Measurements from ENCODE around the gene PNMA8C. TPM values are rescaled to one million over a fixed set of nuclear protein-coding genes. Genes with fewer than 3 reads are reported as not detected.

The PNMA8C gene
- total RNA-seq, result 0.07 TPM in 1 of 2 replicates, not detected in the other
- not detected in 2 replicates for polyA plus RNA-seq
- not detected in 2 replicates for polyA plus RNA-seq (2011; cell fraction: cytosol; rRNA removed)
- polyA plus RNA-seq (2011; cell fraction: nucleus; rRNA removed), result not detected in 2 replicates
- polyA plus RNA-seq (2012), result not detected in 2 replicates
- not detected in 2 replicates for polyA minus RNA-seq
- polyA minus RNA-seq (2011; cell fraction: cytosol; rRNA and poly(A)+ RNA removed), result not detected
- not detected in 2 replicates for polyA minus RNA-seq (2011; cell fraction: nucleus; rRNA and poly(A)+ RNA removed)
- percentile 12 among the genes with signal in this experiment for Bru-seq, nascent RNA
- BruChase-seq, experiment 1, labeled RNA remaining after a 6-hour chase, result not detected
- percentile 13 among the genes with signal in this experiment for BruChase-seq, experiment 2, labeled RNA remaining after a 2-hour chase
- long read RNA-seq, result 0 reads

GRCh38 chr19:46428239-46429135, at the start of gene PNMA8C:
PNMA8C (minus strand) TSS chr19:46428936; CDS start chr19:46428359, 577 bp downstream.
- TF ChIP-seq, protein P1, sequence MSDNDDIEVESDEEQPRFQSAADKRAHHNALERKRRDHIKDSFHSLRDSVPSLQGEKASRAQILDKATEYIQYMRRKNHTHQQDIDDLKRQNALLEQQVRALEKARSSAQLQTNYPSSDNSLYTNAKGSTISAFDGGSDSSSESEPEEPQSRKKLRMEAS (IDR thresholded peaks at IDR 0.05; ENCODE audit: insufficient read depth, insufficient read length), result no peak
- TF ChIP-seq FOS (IDR thresholded peaks at IDR 0.05; ENCODE audit: borderline replicate concordance, insufficient read depth, low read length) (no peak), POLR2A (IDR thresholded peaks at IDR 0.05; ENCODE audit: low read depth, low read length) (no peak), JUN (IDR thresholded peaks at IDR 0.05; ENCODE audit: borderline replicate concordance, insufficient read depth, insufficient read length, low read depth) (peak; percentile 13)
- intact Hi-C loops (cut with micrococcal nuclease) (no loop called here), dilution Hi-C loops (cut with MboI; ENCODE audit: extremely low pct_ligation_motif_present, low sequenced_read_pairs) (no loop called here)
- H4K20me1 ChIP-seq (replicated peaks; ENCODE audit: control insufficient read depth, extremely low read depth, insufficient read depth, low read length), result no peaks in the 10 kb centered on the region
- ChIA-PET POLR2A (no interaction called here), CTCF (no interaction called here)
- H3K27ac ChIP-seq (ENCODE audit: insufficient read depth, low read depth, low read length), result no peak within 1 kb of the TSS
- peaks cover 22 to 34% of the 10 kb centered on the region in 2 experiments for H3K27me3 ChIP-seq (ENCODE audit: control insufficient read depth in 2 of 2, insufficient read depth in 2 of 2, low read length in 2 of 2)
- H3K9me3 ChIP-seq (replicated peaks; ENCODE audit: control insufficient read depth, insufficient read depth, low read length), result no peaks in the 10 kb centered on the region
- no peaks in the 10 kb centered on the region for H3K9me1 ChIP-seq (replicated peaks; ENCODE audit: control insufficient read depth, extremely low read depth, insufficient read depth, low read length)
- H3K36me3 ChIP-seq (ENCODE audit: control insufficient read depth in 2 of 2, extremely low read depth in 1 of 2, insufficient read depth in 2 of 2, low read length in 2 of 2), result no peaks in the 10 kb centered on the region
- no peak within 1 kb of the TSS for H3K9ac ChIP-seq (replicated peaks; ENCODE audit: extremely low read depth, insufficient read depth, low read length)
- FAIRE-seq (peak; percentile 78), DNase-seq (ENCODE audit: low read depth, low spot score) (peak; percentile 38)
- H2AFZ ChIP-seq (ENCODE audit: low read depth, low read length), result peak within 1 kb of the TSS; percentile 69
- H3K4me1 ChIP-seq (ENCODE audit: control insufficient read depth, extremely low read depth, insufficient read depth, low read length), result peaks cover 6% of the 10 kb centered on the region
- BruUV-seq (replicated peaks), result no TSS peak
- no peak within 1 kb of the TSS for H3K4me3 ChIP-seq (replicated peaks in 1 of 3; ENCODE audit: insufficient read depth in 1 of 3, low read depth in 1 of 3, low read length in 3 of 3)
- no peaks in the 10 kb centered on the region for H3K79me2 ChIP-seq (ENCODE audit: control insufficient read depth, insufficient read depth, low read length)
- H3K4me2 ChIP-seq (ENCODE audit: insufficient read depth, low read length), result peak within 1 kb of the TSS; percentile 18

DNA sequence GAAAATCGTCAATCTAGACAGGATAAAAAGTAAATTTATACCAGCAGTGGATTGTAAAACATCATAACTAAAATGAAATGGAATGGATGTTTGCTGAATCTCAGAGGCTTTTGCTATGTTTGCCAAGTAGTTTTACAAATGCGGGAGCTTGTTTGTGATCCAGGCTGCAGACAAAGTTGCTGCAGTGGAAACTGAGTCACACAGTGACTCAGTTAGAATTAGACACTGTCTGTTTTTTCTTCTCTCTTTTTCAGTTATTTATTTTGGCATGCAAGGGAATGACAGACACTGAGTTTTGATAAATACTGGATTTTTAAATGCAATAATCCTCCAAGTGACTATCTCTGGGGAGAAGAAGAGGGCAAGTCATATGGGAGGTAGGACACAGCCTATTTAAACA, 47.2 kb upstream of the PNMA8C start:
- Histone ChIP-seq H3K4me3 (replicated peaks in 1 of 3; ENCODE audit: insufficient read depth in 1 of 3, low read depth in 1 of 3, low read length in 3 of 3) (no peak overlapping the region), H3K27me3 (ENCODE audit: control insufficient read depth in 2 of 2, insufficient read depth in 2 of 2, low read length in 2 of 2) (peaks cover 5 to 8% of the 10 kb centered on the region in 2 experiments), H3K4me1 (ENCODE audit: control insufficient read depth, extremely low read depth, insufficient read depth, low read length) (peaks cover 6% of the 10 kb centered on the region), H3K9ac (replicated peaks; ENCODE audit: extremely low read depth, insufficient read depth, low read length) (no peak overlapping the region), H2AFZ (ENCODE audit: low read depth, low read length) (no peak overlapping the region), H4K20me1 (replicated peaks; ENCODE audit: control insufficient read depth, extremely low read depth, insufficient read depth, low read length) (no peaks in the 10 kb centered on the region), H3K79me2 (ENCODE audit: control insufficient read depth, insufficient read depth, low read length) (no peaks in the 10 kb centered on the region), H3K9me1 (replicated peaks; ENCODE audit: control insufficient read depth, extremely low read depth, insufficient read depth, low read length) (no peaks in the 10 kb centered on the region), H3K36me3 (ENCODE audit: control insufficient read depth in 2 of 2, extremely low read depth in 1 of 2, insufficient read depth in 2 of 2, low read length in 2 of 2) (no peaks in the 10 kb centered on the region), H3K27ac (ENCODE audit: insufficient read depth, low read depth, low read length) (no peak overlapping the region), H3K4me2 (ENCODE audit: insufficient read depth, low read length) (no peak overlapping the region), H3K9me3 (replicated peaks; ENCODE audit: control insufficient read depth, insufficient read depth, low read length) (no peaks in the 10 kb centered on the region)
- no TSS peak for BruUV-seq (replicated peaks)
- no peak for TF ChIP-seq POLR2A (IDR thresholded peaks at IDR 0.05; ENCODE audit: low read depth, low read length)
- TF ChIP-seq FOS (IDR thresholded peaks at IDR 0.05; ENCODE audit: borderline replicate concordance, insufficient read depth, low read length), result peak; percentile 72
- no peak for TF ChIP-seq EZH2 (IDR thresholded peaks at IDR 0.05; ENCODE audit: borderline replicate concordance, low read depth, low read length, severe bottlenecking)
- TF ChIP-seq POLR2AphosphoS5 (IDR thresholded peaks at IDR 0.05; ENCODE audit: insufficient read depth, low read depth, low read length), result no peak
- CTCF ChIA-PET, result interaction anchor here (1.0 kb wide), 1 partner anchor 11 kb away, joined by 3 read pairs; no protein-coding TSS in a partner anchor
- FAIRE-seq, result peak; percentile 66
- DNase-seq (ENCODE audit: low read depth, low spot score), result peak; percentile 28
- POLR2A ChIA-PET, result no interaction called here
- dilution Hi-C loops (cut with MboI; ENCODE audit: extremely low pct_ligation_motif_present, low sequenced_read_pairs), result no loop called here
- intact Hi-C loops (cut with micrococcal nuclease), result no loop called here
